GM19397 (cell line): ENCODE data around the gene BRWD1.
"Not testable (repeated sequence)": the region's sequence is repeated elsewhere in the genome, so short reads cannot be mapped to it uniquely, and the experiment has no call there.

ENCODE experiments used
- ATAC-seq: cut with Tn5 transposase; IDR thresholded peaks from one replicate; pipeline ENCODE4 v1.9.1; 2021; ENCODE audit warnings: mild to moderate bottlenecking, moderate library complexity; ENCODE audit not compliant: unreplicated experiment

BRWD1 gene

DNA sequence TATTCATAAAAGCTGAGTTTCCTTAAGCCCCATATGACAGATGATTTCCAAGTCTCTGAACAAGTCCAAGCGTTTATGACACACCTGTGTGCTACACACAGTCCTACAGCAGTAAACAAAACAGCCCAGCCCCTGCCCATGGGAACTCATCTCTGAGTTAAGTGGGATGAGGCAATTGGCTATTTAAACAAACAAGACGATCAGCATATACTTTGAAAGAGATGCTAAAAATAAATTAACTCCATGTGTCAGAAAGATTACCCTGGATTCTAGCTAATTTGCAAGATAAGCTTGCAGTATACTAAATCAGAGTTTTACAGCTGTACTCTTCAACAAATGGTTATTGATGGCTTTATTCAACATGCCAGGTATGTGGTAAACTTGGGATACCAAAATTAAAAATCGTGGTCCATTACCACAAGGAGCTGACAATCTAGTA is 137.1 kb downstream of the BRWD1 start:
- no peak for ATAC-seq

GRCh38 chr21:39175665-39176064 is 137.8 kb downstream of the BRWD1 start:
- ATAC-seq: no peak

GRCh38 chr21:39175154-39175553 is 138.3 kb downstream of the BRWD1 start:
- ATAC-seq: no peak

GRCh38 chr21:39173716-39174680 is 139.4 kb downstream of the BRWD1 start:
- ATAC-seq: no peak

GRCh38 chr21:39169906-39170305 is 143.5 kb downstream of the BRWD1 start:
- ATAC-seq: no peak

GRCh38 chr21:39168800-39169199 is 144.6 kb downstream of the BRWD1 start:
- ATAC-seq: no peak

GRCh38 chr21:39164523-39164922 is 148.9 kb downstream of the BRWD1 start:
- ATAC-seq: no peak

GRCh38 chr21:39161064-39161463 is 152.4 kb downstream of the BRWD1 start:
- no peak for ATAC-seq

DNA sequence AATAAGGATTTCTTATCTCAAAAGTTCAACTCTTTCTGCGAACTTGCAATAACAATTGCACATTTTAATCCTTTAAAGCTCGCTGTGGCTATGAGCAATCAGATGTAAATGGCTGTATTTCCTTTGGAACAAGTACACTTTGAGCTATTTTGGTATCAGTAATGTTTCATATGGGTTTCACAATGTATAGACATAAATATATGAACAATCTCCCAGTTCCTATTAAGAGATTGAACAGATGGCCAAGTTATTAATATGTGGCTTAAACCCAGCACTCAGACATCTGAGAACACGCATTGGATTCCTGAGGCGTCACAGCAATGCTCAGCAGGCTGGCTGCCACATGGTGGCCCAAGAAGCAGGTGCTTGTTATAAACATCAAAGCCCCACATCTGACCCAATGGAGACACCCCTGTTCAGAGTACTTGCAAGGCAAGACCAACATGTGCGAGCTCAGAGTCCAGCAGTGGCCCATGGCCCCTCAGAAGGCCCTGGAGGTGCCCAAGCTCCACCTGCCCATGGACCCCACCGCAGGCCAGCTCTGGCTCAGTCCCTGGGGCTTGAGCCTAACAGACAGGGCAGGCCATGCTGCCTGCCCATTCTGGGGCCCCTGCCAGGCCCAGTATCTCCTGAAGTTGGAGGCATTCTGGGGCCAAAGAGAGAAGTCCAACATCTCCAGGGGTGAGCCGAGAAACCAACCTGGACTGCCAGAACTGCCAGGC is 153.9 kb downstream of the BRWD1 start:
- ATAC-seq: no peak

GRCh38 chr21:39157241-39157640 is 156.2 kb downstream of the BRWD1 start:
- not testable (repeated sequence) for ATAC-seq

DNA sequence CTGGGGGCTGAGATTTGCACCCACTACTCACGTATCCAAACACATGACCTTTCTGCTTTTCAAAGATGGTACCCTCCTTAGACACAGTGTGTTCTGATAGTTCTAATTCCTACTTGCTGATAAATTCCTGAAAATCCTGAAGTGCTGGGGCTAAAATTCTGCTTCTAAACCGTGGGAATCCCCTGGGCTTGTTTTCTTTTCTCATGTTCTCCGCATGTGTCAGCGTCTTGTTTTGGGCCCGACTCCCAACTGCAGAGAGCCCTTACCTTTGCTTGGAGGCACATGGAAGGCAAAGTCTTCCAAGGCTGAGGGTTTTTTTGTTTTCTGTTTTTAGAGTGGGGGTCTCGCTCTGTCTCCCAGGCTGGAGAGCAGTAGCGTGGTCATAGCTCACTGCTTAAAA is 157.4 kb downstream of the BRWD1 start:
- no peak for ATAC-seq

- no peak for ATAC-seq
Observed at GRCh38 chr21:39155578-39155977, 157.9 kb downstream of the BRWD1 start.

DNA sequence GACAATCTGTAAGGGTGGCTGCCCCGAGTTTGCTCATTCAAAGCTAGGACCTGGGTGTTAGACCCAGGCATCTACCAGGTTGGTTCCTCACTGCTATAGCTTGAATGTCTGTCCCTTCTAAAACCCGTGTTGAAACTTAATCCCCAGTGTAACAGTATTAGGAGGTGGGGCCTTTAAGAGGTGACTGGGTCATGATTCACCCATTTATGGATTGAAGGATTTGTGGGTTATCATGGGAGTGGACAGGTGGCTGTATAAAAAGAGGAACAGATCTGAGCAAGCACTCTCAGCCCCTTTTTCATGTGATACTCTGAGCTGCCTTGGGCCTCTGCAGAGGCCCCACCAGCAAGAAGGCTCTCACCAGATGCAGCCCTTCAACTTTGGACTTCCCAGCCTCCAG is 159.6 kb downstream of the BRWD1 start:
- ATAC-seq: no peak

DNA sequence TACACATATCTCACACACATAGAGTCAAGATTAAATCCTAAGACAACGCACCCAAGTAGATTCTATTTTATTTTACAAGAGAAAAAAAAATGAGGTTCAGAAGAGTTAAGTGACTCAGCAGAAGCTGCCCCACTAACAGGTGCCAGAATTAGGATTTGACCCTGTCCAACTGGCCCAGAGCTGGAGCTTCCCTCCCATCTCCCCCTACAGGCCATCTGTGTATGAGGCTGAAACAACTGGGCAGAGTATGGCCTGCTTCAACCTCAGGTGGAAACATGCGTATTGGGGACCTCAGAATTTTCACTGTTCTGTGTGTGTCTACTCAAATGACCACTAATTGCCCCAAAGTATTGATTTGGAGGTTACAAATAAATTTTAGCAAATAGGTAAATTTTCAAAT is 160.1 kb downstream of the BRWD1 start:
- no peak for ATAC-seq

DNA sequence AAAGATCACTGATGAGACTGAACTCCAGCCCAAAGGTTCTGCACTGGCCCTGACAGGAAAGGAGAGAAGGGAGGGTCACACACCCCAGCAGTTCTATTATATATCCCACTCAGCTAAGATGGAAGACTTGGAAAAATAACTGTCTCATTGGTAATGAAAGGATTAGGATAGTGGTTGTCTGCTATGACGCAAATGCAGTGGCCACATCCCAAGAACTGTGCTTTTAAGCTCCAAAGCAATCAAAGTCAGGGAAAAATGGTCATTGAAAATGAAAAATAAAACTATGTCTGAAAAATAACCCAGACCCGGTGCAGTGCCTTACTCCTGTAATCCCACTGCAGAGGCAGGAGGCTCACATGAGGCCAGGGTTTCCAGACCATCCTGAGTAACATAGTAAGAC is 161.2 kb downstream of the BRWD1 start:
- no peak for ATAC-seq

DNA sequence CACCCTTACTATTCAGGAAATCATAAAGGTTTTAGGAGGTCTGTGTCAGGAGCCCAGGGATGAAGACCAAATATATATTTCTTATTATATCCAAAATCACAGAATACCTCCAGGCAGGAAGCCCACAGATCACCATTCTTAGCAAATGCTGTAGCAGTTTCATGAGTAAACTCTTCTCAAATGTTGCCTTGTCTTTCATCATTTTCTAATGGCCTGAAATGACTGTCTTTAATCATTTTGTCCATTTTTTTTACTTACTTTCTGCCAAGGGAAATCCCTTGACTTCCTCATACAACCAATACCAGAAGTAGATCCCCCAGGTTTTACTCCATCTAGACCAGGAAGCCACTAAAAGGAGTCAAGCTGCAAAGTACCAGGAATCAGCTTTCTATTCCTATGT is 162.6 kb downstream of the BRWD1 start:
- no peak for ATAC-seq

DNA sequence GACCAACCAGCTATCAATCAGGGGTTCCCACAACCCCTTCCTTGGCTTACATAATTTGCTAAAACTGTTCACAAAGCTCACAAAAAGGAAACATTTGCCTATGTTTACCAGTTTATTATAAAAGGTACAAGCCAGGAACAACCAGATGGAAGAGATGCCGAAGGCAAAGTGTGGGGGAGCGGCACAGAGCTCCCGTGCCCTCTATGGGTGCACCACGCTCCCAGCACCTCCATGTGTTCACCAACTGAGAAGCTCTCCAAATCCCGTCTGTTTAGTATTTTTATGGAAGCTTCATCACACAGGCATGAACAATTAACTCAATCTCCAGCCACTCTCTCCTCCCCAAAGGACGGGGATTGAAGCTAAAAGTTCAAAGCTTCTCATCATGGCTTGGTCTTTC is 163.1 kb downstream of the BRWD1 start:
- no peak for ATAC-seq

DNA sequence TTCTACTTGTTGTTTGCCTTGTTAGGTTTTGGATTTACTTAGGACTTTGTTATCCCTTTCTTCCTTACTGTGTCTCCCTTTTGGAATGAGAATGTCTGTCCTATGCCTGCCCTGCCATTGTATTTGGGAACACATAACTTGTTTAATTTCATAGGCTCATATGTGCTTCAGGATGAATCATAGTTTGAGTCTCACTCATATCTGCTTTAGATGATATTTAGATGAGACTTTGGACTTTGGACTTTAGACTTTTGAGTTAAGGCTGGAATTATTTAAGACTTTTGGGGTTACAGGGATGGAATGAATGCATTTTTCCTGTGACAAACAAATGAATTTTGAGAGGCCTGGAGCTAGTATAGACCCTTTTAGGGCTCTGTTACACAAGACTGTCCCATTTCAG is 163.6 kb downstream of the BRWD1 start:
- ATAC-seq: no peak

- no peak for ATAC-seq
Observed at GRCh38 chr21:39148975-39149374, 164.5 kb downstream of the BRWD1 start.

GRCh38 chr21:39144191-39144590 is 169.2 kb downstream of the BRWD1 start:
- no peak for ATAC-seq

- no peak for ATAC-seq
Observed at GRCh38 chr21:39142972-39143371, 170.5 kb downstream of the BRWD1 start.

DNA sequence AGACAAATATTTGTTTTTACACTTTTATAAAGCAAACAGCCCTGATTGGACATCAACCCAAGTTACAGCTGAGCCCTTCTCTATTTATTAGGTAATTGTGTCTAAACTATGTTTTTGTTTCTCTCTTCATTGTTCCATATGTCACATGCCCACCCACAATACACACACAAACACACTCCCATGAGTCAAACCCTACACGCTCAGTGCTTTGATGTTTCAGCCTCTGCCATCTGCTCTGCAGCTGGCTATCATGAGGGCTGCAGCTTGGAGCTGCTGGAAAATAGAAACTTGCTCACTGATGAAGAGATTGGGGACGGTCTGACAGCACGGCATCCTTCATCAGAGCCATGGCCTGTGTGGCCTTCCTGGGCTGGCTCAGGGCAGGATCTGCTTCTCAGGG is 171.9 kb downstream of the BRWD1 start:
- no peak for ATAC-seq
